A673 (cell line): ENCODE results near the gene ZNF254.

Experiments
- EZH2 ChIP-seq: fragments of 200-600 bp; sonication (generic); IDR thresholded peaks from 2 replicates; pipeline ENCODE4 v1.6.1; 2017; ENCODE audit warnings: borderline replicate concordance, low read depth, mild to moderate bottlenecking, mixed read lengths, antibody characterized with exemption, low read length; ENCODE audit not compliant: poor library complexity, severe bottlenecking
- TF ChIP-seq, protein P1 (sequence below): fragments of 300-800, 200-600 bp; sonication (generic); conservative IDR thresholded peaks from 2 replicates; pipeline ENCODE4 v1.5.1; 2017; ENCODE audit warnings: low read depth, mild to moderate bottlenecking, antibody characterized with exemption, low read length, moderate library complexity, mixed read lengths

DNA sequence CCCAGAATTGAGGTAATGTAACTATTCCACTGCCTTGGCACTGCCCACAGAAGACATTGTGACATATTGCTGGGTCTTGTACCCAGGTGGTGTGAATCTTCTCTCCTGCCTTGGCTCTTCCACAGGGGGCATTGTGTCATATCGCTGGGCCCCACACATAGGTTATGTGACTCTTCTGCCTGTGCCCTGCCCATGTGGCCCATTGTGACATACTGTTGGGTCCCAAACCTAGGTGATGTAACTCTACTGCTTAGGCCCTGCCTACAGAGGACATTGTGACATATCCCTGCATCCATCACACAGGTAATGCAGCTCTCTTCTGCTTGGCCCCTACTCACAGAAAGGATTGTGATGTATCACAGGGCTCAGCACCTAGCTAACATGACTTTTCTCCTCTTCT is 37.5 kb upstream of the ZNF254 start:
- TF ChIP-seq, protein P1, sequence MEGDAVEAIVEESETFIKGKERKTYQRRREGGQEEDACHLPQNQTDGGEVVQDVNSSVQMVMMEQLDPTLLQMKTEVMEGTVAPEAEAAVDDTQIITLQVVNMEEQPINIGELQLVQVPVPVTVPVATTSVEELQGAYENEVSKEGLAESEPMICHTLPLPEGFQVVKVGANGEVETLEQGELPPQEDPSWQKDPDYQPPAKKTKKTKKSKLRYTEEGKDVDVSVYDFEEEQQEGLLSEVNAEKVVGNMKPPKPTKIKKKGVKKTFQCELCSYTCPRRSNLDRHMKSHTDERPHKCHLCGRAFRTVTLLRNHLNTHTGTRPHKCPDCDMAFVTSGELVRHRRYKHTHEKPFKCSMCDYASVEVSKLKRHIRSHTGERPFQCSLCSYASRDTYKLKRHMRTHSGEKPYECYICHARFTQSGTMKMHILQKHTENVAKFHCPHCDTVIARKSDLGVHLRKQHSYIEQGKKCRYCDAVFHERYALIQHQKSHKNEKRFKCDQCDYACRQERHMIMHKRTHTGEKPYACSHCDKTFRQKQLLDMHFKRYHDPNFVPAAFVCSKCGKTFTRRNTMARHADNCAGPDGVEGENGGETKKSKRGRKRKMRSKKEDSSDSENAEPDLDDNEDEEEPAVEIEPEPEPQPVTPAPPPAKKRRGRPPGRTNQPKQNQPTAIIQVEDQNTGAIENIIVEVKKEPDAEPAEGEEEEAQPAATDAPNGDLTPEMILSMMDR, result no peak
- TF ChIP-seq EZH2, result no peak
